BJ (cell line): ENCODE measurements around the gene HINT1. TPM values are rescaled to one million over a fixed set of nuclear protein-coding genes. Genes with fewer than 3 reads are reported as not detected.
A peak's percentile ranks its signal among the peaks of the same experiment; 100 is the strongest.

Source experiments
- CTCF ChIA-PET: fragments of 350-600 bp; formaldehyde crosslinking; extraction: SDS; loops from one replicate; lab custom pipeline; 2021; ENCODE audit warnings: antibody characterized with exemption, inconsistent platforms; lab: Yijun Ruan, JAX
- POLR2A ChIA-PET: fragments of 300-600 bp; sonication (Branson Sonifier 250); formaldehyde crosslinking; extraction: SDS; loops from one replicate; lab custom pipeline; 2021; ENCODE audit warnings: antibody characterized with exemption; lab: Charles Lee
- DNase-seq: peaks from one replicate; pipeline ENCODE4 v3.0.0-alpha.2; 2011; ENCODE audit warnings: low read depth
- H3K27me3 ChIP-seq: 2 replicates; pipeline ENCODE4 v1.6.0; 2011; ENCODE audit warnings: low read length; ENCODE audit not compliant: control insufficient read depth, insufficient read depth
- H3K36me3 ChIP-seq: 2 replicates; pipeline ENCODE4 v1.5.1; 2011; ENCODE audit warnings: low read length; ENCODE audit not compliant: control insufficient read depth, insufficient read depth
- H3K4me3 ChIP-seq: 2 replicates; pipeline ENCODE4 v1.5.1; 2011; ENCODE audit warnings: low read depth, mild to moderate bottlenecking, control low read depth, low read length
- polyA plus RNA-seq: library from polyadenylated mRNA; depleted of rRNA; stranded (reverse); fragments of >200 nt; gene quantifications from 2 replicates; pipeline ENCODE4 v1.2.3, GENCODE V29; 2011
- TF ChIP-seq, protein P1 (sequence below): IDR thresholded peaks from 2 replicates; pipeline ENCODE4 v1.5.1; 2011; ENCODE audit warnings: low read depth, mild to moderate bottlenecking, control low read depth, inconsistent platforms, low read length, moderate library complexity; ENCODE audit not compliant: insufficient read depth

The HINT1 gene
- polyA plus RNA-seq, 1 experiment: 335 TPM

- TF ChIP-seq, protein P1, sequence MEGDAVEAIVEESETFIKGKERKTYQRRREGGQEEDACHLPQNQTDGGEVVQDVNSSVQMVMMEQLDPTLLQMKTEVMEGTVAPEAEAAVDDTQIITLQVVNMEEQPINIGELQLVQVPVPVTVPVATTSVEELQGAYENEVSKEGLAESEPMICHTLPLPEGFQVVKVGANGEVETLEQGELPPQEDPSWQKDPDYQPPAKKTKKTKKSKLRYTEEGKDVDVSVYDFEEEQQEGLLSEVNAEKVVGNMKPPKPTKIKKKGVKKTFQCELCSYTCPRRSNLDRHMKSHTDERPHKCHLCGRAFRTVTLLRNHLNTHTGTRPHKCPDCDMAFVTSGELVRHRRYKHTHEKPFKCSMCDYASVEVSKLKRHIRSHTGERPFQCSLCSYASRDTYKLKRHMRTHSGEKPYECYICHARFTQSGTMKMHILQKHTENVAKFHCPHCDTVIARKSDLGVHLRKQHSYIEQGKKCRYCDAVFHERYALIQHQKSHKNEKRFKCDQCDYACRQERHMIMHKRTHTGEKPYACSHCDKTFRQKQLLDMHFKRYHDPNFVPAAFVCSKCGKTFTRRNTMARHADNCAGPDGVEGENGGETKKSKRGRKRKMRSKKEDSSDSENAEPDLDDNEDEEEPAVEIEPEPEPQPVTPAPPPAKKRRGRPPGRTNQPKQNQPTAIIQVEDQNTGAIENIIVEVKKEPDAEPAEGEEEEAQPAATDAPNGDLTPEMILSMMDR: no peak
- ChIA-PET POLR2A (no interaction called here), CTCF (interaction anchor here (1.3 kb wide), 1 partner anchor 22 kb away, joined by 3 read pairs; no protein-coding TSS in a partner anchor)
- Histone ChIP-seq H3K36me3 (no peaks in the 10 kb centered on the region), H3K4me3 (peak overlapping the region; percentile 60), H3K27me3 (no peaks in the 10 kb centered on the region)
- no peak for DNase-seq
These were observed 6.3 kb upstream of the HINT1 start for GRCh38 chr5:131171276-131171810.

GRCh38 chr5:131170540-131171275, 5.7 kb upstream of the HINT1 start, which contains the start of gene LYRM7:
Gene LYRM7 (plus strand): TSS chr5:131170944. CDS start chr5:131171021, 77 bp downstream.
- Histone ChIP-seq H3K4me3 (peak within 1 kb of the TSS; percentile 60), H3K36me3 (no peaks in the 10 kb centered on the region), H3K27me3 (no peaks in the 10 kb centered on the region)
- TF ChIP-seq, protein P1: peak; percentile 12; the same call in 1 of the 2 replicates
- ChIA-PET CTCF (interaction anchor here (1.3 kb wide), 1 partner anchor 23 kb away, joined by 3 read pairs; no protein-coding TSS in a partner anchor), POLR2A (no interaction called here)
- peak; percentile 97 for DNase-seq

DNA sequence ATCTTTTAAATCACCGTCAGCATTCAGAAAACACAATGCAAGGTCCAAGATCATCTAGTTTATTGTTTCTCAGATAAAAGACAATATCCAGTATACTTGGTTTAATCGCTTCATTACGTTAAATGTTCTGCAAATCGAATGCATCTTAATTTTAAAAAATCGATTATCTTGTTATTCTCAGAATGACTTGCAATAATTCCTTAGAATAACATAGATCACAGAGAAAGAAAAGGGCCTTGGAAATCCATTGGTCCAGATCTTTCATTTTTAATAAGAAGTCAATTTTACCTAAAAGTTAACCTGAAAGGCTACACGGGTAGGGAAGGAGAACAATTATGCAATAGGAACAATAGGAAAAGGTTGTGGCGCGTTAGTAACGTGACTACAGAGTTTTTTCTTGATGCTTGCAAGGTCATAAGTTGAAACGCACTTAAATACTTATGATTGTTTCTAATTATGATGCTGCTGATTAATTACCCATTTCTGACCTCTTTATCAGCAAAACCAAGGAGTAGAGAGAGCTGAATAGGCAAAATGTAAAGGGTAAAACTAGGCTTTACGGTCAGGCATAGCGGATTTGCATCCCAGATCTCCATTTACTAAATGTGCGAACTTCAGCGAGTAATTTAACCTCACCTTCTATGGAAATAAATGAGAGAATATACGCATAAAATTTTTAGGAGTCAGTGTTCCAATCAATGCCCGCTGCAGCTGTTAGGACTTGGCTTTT, 4.9 kb upstream of the HINT1 start:
- CTCF ChIA-PET: no interaction called here
- Histone ChIP-seq H3K36me3 (no peaks in the 10 kb centered on the region), H3K4me3 (peak overlapping the region; percentile 49), H3K27me3 (no peaks in the 10 kb centered on the region)
- DNase-seq: no peak
- POLR2A ChIA-PET: no interaction called here
- TF ChIP-seq, protein P1: no peak

GRCh38 chr5:131167615-131168014, 2.6 kb upstream of the HINT1 start:
- ChIA-PET CTCF (no interaction called here), POLR2A (no interaction called here)
- TF ChIP-seq, protein P1: no peak
- no peak overlapping the region for H3K4me3 ChIP-seq
- DNase-seq: no peak
- no peaks in the 10 kb centered on the region for H3K27me3 ChIP-seq
- H3K36me3 ChIP-seq: no peaks in the 10 kb centered on the region; the same call in 1 of the 2 replicates
